Activated T-cell treated with anti-CD3 and anti-CD28 coated beads, Interleukin-2, amount 50 U/mL, for 4 hours (primary cell): ENCODE measurements around the gene MEPCE. TPM values are rescaled to one million over a fixed set of nuclear protein-coding genes. Genes with fewer than 3 reads are reported as not detected.

Source experiments
- ATAC-seq, 2 donors: fragments of 200-7000 bp; cut with Tn5 transposase; one replicate each; pipeline ENCODE4 v1.10.0; 2021
- DNase-seq: peaks from one replicate; pipeline ENCODE4 v3.0.0-alpha.2; 2020
- H3K27me3 Mint-ChIP-seq: one replicate; pipeline ENCODE4 v1.8.0; 2021; ENCODE audit warnings: low read depth, mixed read lengths
- H3K36me3 Mint-ChIP-seq: one replicate; pipeline ENCODE4 v1.8.0; 2022; ENCODE audit warnings: mixed read lengths; ENCODE audit not compliant: insufficient read depth
- H3K4me1 Mint-ChIP-seq: one replicate; pipeline ENCODE4 v1.8.0; 2021; ENCODE audit warnings: low read depth, mixed read lengths
- H3K4me3 Mint-ChIP-seq: one replicate; pipeline ENCODE4 v1.8.0; 2021; ENCODE audit warnings: mild to moderate bottlenecking, moderate library complexity, mixed read lengths
- H3K9me3 Mint-ChIP-seq: one replicate; pipeline ENCODE4 v1.8.0; 2021; ENCODE audit warnings: mixed read lengths
- total RNA-seq, 3 donors: library from RNA; stranded (reverse); gene quantifications; one replicate each; pipeline ENCODE4 v1.2.1, GENCODE V29; 2021

MEPCE gene
- total RNA-seq, 3 donors from 2014 or later: 82.4 to 87.2 (median 84.4) TPM

DNA sequence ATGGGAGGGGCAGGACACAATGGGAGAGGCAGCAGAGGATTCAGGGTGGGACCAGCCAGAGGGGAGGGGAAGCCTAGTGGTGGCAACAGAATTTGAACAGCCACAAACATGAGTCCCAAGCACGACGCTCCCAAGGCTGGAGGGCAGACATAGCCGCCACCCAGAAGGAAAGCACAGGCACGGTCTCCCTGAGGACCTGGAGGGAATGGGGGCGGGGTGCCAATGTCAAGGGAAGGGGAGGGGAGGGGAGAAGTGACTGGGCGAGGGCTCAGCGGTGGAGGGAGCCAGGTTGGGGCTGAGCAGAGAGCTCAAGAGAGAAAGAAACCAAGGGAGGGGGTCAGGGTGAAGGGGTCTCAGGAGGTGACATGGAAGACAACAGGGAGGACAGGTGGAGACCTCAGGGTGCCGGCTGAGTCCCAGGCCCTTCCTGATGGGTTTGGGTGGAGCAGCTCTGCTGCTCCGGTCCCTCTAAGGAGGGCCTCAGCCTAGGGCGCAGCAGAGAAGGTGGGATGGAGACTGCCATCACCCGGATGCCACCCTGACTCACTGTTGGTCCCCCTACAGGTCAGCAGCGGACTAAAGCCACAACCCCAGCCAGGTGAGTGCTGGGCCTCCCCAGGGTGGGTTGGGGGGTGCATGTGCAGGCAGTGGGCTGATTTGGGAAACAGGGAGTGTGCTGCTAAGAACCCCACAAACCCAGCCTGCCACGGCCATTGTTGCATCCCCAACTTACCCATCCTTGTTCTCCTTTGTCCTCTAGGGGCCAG is 32.1 kb upstream of the MEPCE start:
- ATAC-seq: no peak
- peak overlapping the region; percentile 47 for H3K4me3 Mint-ChIP-seq

DNA sequence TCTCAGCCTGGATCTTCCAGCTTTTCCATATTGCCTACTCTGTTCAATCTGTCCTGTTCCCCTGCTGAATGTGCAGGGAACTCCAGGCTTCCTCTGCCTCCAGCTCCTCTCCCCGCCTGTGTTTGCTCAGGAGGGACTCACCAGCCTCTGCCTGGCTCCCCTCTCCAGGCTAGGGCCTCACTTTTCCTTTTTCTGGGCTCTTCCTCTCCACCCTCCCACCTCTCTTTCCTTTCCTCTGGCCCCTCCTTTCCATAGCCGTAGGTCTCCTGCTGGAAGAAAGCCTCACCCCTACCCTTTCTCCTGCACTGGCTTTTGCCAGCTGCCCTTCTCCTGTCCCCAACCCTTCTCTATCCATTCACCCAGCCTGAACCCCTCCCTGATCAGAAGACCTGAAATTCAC is 31.4 kb upstream of the MEPCE start:
- DNase-seq (no peak), ATAC-seq (no peak)
- Mint-ChIP-seq H3K4me3 (no peak overlapping the region), H3K9me3 (no peaks in the 10 kb centered on the region), H3K27me3 (no peaks in the 10 kb centered on the region), H3K4me1 (peaks cover 22% of the 10 kb centered on the region), H3K36me3 (peaks cover 10% of the 10 kb centered on the region)

More for the DNA sequence above, 32.1 kb upstream of the MEPCE start:
- Mint-ChIP-seq H3K27me3 (no peaks in the 10 kb centered on the region), H3K36me3 (peaks cover 10% of the 10 kb centered on the region), H3K9me3 (no peaks in the 10 kb centered on the region), H3K4me1 (peaks cover 22% of the 10 kb centered on the region)
- DNase-seq: no peak

- Mint-ChIP-seq H3K27me3 (no peaks in the 10 kb centered on the region), H3K4me1 (peaks cover 22% of the 10 kb centered on the region), H3K36me3 (peaks cover 15% of the 10 kb centered on the region), H3K4me3 (no peak overlapping the region), H3K9me3 (no peaks in the 10 kb centered on the region)
- DNase-seq: no peak
- ATAC-seq: no peak
These were observed 29.6 kb upstream of the MEPCE start for GRCh38 chr7:100400041-100400440.

GRCh38 chr7:100400656-100401055 is 29.0 kb upstream of the MEPCE start:
- H3K27me3 Mint-ChIP-seq: no peaks in the 10 kb centered on the region
- ATAC-seq (no peak), DNase-seq (no peak)
- H3K4me3 Mint-ChIP-seq: no peak overlapping the region
- no peaks in the 10 kb centered on the region for H3K9me3 Mint-ChIP-seq
- peaks cover 15% of the 10 kb centered on the region for H3K36me3 Mint-ChIP-seq
- H3K4me1 Mint-ChIP-seq: peaks cover 21% of the 10 kb centered on the region

DNA sequence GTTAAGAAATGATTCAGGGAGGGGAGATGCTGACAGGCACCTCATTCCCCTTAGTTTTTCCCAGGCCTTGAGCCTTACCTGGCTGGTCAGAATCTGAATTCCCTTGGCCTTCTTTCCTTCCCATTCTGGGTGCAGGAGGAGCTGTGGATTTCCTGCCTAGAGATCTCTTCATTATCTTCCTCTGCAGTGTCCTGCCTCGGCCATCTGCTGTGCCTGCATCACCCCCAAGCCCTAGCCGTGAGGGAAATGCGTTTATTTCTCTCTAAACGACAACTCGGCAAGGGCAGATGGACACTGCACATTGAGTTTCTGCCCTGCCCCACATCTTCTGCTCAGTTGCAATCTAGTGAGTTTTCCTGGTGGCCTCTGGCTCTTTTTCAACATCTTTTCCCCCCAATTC is 27.8 kb upstream of the MEPCE start:
- Mint-ChIP-seq H3K36me3 (peaks cover 15% of the 10 kb centered on the region), H3K9me3 (no peaks in the 10 kb centered on the region), H3K4me1 (peaks cover 15% of the 10 kb centered on the region)

DNA sequence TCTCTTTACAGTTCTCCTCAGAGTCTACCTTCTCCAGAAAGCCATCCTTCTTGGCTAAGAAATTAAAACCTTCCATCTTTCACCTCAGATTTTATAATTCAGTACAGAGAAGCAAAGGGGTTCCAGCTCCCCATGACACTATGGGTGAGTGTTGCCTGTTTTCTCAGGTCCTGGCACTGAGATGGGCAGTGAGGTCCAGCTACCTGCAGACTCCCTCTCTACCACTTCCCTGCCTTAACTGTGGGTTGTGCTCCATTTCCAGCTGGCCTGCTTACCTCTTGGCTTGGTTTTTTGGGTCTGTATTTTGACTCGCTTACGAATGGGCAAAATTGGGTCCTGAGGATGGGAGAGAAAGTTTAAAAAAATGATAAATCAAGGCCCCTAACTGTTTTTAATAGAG is 27.4 kb upstream of the MEPCE start:
- no peaks in the 10 kb centered on the region for H3K9me3 Mint-ChIP-seq
- no peaks in the 10 kb centered on the region for H3K27me3 Mint-ChIP-seq
- DNase-seq (no peak), ATAC-seq (no peak)
- peaks cover 13% of the 10 kb centered on the region for H3K4me1 Mint-ChIP-seq
- no peak overlapping the region for H3K4me3 Mint-ChIP-seq
- peaks cover 15% of the 10 kb centered on the region for H3K36me3 Mint-ChIP-seq

More for the DNA sequence above, 27.8 kb upstream of the MEPCE start:
- Mint-ChIP-seq H3K4me3 (no peak overlapping the region), H3K27me3 (no peaks in the 10 kb centered on the region)
- DNase-seq (no peak), ATAC-seq (no peak)

DNA sequence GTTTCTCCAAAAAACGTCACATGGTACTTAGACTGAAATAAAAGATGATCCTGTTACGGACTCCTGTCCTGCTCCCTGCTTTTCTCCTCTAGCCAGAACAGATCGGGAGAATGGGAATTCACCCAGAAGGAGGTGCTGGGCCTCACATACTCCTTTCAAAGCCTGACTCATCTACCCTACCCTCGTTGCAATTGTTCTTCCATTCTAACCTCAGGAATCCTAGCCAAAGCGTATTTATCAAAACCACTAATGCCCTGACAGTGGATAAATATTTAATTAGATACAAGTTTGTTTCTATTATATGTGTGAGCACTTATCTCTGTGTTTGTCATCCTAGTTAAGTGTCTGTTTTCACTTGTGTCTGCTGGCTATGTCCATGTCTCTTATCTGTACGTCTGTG is 22.9 kb upstream of the MEPCE start:
- DNase-seq (no peak), ATAC-seq (no peak)
- Mint-ChIP-seq H3K4me1 (peaks cover 4% of the 10 kb centered on the region), H3K36me3 (peaks cover 8% of the 10 kb centered on the region), H3K9me3 (no peaks in the 10 kb centered on the region), H3K4me3 (no peak overlapping the region), H3K27me3 (no peaks in the 10 kb centered on the region)

DNA sequence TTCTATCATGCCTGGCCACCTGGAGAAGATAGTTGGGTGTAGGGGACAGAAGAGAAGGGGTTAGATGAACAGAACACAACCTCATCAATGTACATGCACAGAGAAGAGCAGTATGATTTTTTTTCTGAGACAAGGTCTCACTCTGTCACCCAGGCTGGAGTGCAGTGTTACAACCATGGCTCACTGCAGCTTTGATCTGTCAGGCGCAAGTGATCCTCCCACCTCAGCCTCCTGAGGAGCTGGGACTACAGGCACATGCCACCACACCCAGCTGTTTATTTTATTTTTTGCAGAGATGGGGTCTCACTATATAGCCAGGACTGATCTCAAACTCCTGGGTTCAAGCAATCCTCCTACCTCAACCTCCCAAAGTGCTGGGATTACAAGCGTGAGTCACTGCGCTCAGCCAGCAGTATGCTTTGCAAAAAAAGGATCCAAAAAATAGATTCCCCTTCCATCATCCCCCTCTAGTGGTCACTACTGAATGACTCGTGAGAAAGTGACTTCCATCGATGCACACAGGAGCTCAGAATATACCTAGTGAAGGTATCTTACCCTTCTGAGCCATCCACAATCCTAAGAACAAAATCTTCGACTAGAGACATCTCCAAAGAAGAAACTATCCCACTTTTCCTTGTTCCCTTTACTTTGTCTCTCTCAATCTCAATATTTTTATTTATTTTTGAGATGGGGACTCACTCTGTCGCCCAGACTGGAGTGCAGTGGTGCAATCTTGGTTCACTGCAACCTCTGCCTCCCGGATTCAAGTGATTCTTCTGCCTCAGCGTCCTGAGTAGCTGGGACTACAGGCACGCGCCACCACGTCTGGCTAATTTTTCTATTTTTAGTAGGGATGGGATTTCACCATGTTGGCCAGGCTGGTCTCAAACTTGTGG is 22.1 kb upstream of the MEPCE start:
- DNase-seq (peak; percentile 19), ATAC-seq (peak; percentile 90)
- Mint-ChIP-seq H3K4me1 (peaks cover 4% of the 10 kb centered on the region), H3K36me3 (peaks cover 5% of the 10 kb centered on the region), H3K27me3 (no peaks in the 10 kb centered on the region), H3K9me3 (no peaks in the 10 kb centered on the region), H3K4me3 (no peak overlapping the region)

DNA sequence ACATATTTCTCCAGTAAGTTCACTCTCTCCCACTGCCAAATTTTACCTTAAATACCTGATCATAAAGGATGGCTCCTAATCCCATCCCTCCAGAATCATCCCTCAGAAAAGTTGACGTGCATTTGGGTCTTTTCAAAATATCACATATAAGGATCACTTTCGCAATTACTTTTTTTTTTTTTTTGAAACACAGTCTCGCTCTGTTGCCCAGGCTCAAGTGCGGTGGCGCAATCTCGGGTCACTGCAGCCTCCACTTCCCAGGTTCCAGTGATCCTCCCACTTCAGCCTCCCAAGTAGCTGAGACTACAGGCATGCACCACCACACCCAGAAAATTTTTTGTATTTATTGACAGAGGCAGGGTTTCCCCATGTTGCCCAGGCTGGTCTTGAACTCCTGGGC is 18.5 kb upstream of the MEPCE start:
- no peak for DNase-seq
- Mint-ChIP-seq H3K9me3 (no peaks in the 10 kb centered on the region), H3K4me1 (peaks cover 9% of the 10 kb centered on the region), H3K27me3 (no peaks in the 10 kb centered on the region), H3K36me3 (peaks cover 7% of the 10 kb centered on the region), H3K4me3 (no peak overlapping the region)
- no peak for ATAC-seq

GRCh38 chr7:100413346-100413745 is 16.3 kb upstream of the MEPCE start:
- ATAC-seq (no peak), DNase-seq (no peak)
- no peaks in the 10 kb centered on the region for H3K27me3 Mint-ChIP-seq
- no peak overlapping the region for H3K4me3 Mint-ChIP-seq
- peaks cover 7% of the 10 kb centered on the region for H3K36me3 Mint-ChIP-seq
- H3K4me1 Mint-ChIP-seq: peaks cover 6% of the 10 kb centered on the region
- no peaks in the 10 kb centered on the region for H3K9me3 Mint-ChIP-seq

DNA sequence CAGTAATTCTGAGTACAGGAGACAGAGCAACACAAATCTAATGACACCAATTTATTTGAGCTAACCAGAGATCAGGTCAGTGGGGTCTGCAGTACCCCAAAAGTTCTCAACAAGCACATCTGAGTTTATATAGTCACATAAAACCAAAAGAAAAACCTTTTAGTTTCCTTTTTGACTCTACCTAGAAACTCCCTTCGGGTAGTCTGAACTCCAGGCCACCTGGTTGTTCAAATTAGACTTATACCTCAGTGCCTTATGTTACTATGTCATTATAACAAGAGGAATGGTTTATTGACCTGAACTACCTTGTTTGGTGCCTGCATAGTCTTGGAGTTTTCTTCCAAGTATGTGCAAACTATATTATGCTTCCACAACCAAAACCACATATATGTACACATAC is 15.7 kb upstream of the MEPCE start:
- H3K4me3 Mint-ChIP-seq: no peak overlapping the region
- DNase-seq (no peak), ATAC-seq (no peak)
- H3K36me3 Mint-ChIP-seq: peaks cover 7% of the 10 kb centered on the region
- H3K4me1 Mint-ChIP-seq: peaks cover 6% of the 10 kb centered on the region
- no peaks in the 10 kb centered on the region for H3K9me3 Mint-ChIP-seq
- no peaks in the 10 kb centered on the region for H3K27me3 Mint-ChIP-seq

DNA sequence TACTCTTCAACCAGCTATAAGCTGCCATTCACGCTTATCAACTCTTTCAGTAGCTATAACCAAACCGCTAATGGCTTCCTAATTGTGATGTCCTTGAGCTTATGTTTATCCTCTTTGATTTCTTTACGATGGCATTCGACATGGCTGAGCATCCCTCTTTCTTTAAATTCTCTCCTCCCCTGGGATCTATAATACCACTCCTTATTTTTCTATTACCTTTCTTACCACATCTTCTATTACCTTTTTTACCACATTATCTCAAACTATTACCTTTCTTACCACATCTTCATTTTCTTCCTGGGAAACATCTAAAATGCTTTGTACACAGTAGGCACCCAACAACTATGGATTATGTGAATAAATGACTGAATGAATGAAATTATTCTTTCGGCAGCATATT is 14.2 kb upstream of the MEPCE start:
- Mint-ChIP-seq H3K4me3 (no peak overlapping the region), H3K9me3 (no peaks in the 10 kb centered on the region), H3K36me3 (peaks cover 7% of the 10 kb centered on the region), H3K27me3 (no peaks in the 10 kb centered on the region), H3K4me1 (peaks cover 6% of the 10 kb centered on the region)
- DNase-seq (no peak), ATAC-seq (no peak)

DNA sequence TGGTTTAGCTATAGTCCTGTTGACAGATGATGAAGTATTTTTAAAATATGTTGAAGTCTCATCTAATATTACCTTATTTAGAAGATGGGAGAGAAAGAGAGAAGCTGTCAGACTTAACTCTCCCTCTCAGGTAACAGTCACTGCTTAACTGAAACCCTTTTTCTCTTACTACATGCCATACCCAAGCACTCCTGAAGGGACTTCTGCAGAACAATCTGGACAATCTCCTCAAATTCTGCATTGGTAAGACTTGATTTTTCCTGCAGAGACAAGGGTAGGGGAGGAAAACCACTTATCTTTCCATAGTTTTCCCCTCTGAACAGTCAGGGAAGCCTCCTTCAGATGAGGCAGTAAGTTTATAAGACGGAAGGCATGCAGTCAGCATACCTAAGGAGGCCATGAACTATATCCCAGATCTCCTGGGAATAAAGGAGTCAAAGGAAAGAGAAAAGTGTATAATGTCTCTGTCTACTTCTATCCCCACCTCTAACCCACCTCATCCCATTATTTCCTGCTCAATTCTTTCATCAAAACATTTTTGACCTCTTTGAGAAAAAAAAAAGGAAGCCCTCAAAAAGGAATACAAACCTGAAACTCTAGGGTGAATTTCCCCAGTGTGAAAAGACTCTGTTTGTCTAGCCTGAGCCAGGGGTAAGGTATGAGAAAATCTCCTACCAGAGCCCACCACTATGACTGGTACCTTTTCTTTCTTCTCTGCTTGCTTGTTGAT is 10.5 kb upstream of the MEPCE start:
- no peak for DNase-seq
- Mint-ChIP-seq H3K9me3 (no peaks in the 10 kb centered on the region), H3K4me3 (no peak overlapping the region), H3K4me1 (no peaks in the 10 kb centered on the region), H3K36me3 (peaks cover 7% of the 10 kb centered on the region), H3K27me3 (no peaks in the 10 kb centered on the region)
- ATAC-seq: no peak

GRCh38 chr7:100419660-100420226 is 9.9 kb upstream of the MEPCE start:
- Mint-ChIP-seq H3K27me3 (no peaks in the 10 kb centered on the region), H3K4me3 (no peak overlapping the region), H3K4me1 (no peaks in the 10 kb centered on the region), H3K9me3 (no peaks in the 10 kb centered on the region), H3K36me3 (peaks cover 7% of the 10 kb centered on the region)
- DNase-seq (no peak), ATAC-seq (no peak)
